Thoracic aorta (tissue), 2 donors: Measurements from ENCODE around the gene PTTG1IP2. TPM values are rescaled to one million over a fixed set of nuclear protein-coding genes. Genes with fewer than 3 reads are reported as not detected.

Experiments
- ATAC-seq: fragments of 150-250 bp; one replicate; pipeline ENCODE4 v1.8.0; 2017; ENCODE audit warnings: low read depth; ENCODE audit not compliant: insufficient number of reproducible peaks, low FRiP score
- DNase-seq: peaks from one replicate; pipeline ENCODE4 v3.0.0-alpha.2; 2020; ENCODE audit warnings: low spot score
- H3K27ac ChIP-seq, 2 donors: fragments of 200-600 bp; sonication (generic); 1 replicate in 1 of 2; 2 replicates in 1 of 2; pipeline ENCODE4 v1.5.1; 2016; ENCODE audit warnings: mild to moderate bottlenecking in 2 of 2, moderate library complexity in 2 of 2
- H3K27me3 ChIP-seq: fragments of 200-600 bp; sonication (generic); replicated peaks from 2 replicates; pipeline ENCODE4 v1.6.0; 2016; ENCODE audit warnings: mild to moderate bottlenecking; ENCODE audit not compliant: insufficient read depth
- H3K36me3 ChIP-seq: fragments of 200-600 bp; sonication (generic); one replicate; pipeline ENCODE4 v1.5.1; 2016
- H3K4me1 ChIP-seq, 2 donors: fragments of 200-600 bp; sonication (generic); 1 replicate in 1 of 2; 2 replicates in 1 of 2; pipeline versions ENCODE4 v1.5.1 to v1.6.0; 2016; ENCODE audit warnings: low read depth in 2 of 2, mild to moderate bottlenecking in 1 of 2; ENCODE audit not compliant: control insufficient read depth in 1 of 2
- H3K4me3 ChIP-seq: fragments of 200-600 bp; sonication (generic); 2 replicates; pipeline ENCODE4 v1.5.1; 2016; ENCODE audit warnings: mild to moderate bottlenecking
- H3K9me3 ChIP-seq: fragments of 200-600 bp; sonication (generic); 2 replicates; pipeline ENCODE4 v1.5.1; 2016
- total RNA-seq, 2 donors: library from RNA; depleted of rRNA; stranded (reverse); fragments of >200 nt; gene quantifications; one replicate each; pipeline versions ENCODE4 v1.1.0 to v1.2.3, GENCODE V29; 2016
- TF ChIP-seq, protein P1 (sequence below): fragments of 200-600 bp; sonication (generic); IDR thresholded peaks from one replicate; pipeline ENCODE4 v1.5.1; 2019; ENCODE audit warnings: antibody characterized with exemption

Gene PTTG1IP2
- total RNA-seq, 2 donors from 2014 or later = not detected

DNA sequence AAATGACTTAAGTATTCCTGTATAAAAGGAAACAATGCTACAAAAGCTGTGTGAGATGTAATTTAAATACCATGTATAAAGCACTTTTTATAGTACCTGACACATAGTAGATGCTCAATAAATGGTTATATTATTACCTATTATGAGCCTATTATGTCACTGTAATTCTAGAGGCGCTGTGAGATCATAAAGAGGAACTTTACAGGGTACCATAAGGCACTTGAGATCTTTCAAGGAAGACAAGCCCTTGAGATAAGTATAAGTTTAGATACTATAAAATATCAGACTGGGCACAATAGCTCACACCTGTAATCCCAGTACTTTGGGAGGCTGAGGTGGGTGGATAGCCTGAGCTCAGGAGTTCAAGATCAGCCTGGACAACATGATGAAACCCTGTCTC is 38.3 kb downstream of the PTTG1IP2 start:
- no peak overlapping the region for H3K27ac ChIP-seq
- no peak for ATAC-seq
- no peaks in the 10 kb centered on the region for H3K9me3 ChIP-seq
- TF ChIP-seq, protein P1, sequence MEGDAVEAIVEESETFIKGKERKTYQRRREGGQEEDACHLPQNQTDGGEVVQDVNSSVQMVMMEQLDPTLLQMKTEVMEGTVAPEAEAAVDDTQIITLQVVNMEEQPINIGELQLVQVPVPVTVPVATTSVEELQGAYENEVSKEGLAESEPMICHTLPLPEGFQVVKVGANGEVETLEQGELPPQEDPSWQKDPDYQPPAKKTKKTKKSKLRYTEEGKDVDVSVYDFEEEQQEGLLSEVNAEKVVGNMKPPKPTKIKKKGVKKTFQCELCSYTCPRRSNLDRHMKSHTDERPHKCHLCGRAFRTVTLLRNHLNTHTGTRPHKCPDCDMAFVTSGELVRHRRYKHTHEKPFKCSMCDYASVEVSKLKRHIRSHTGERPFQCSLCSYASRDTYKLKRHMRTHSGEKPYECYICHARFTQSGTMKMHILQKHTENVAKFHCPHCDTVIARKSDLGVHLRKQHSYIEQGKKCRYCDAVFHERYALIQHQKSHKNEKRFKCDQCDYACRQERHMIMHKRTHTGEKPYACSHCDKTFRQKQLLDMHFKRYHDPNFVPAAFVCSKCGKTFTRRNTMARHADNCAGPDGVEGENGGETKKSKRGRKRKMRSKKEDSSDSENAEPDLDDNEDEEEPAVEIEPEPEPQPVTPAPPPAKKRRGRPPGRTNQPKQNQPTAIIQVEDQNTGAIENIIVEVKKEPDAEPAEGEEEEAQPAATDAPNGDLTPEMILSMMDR = no peak
- no peaks in the 10 kb centered on the region for H3K36me3 ChIP-seq
- no peak overlapping the region for H3K4me3 ChIP-seq
- H3K4me1 ChIP-seq = no peaks in the 10 kb centered on the region
- no peaks in the 10 kb centered on the region for H3K27me3 ChIP-seq
- DNase-seq = no peak

DNA sequence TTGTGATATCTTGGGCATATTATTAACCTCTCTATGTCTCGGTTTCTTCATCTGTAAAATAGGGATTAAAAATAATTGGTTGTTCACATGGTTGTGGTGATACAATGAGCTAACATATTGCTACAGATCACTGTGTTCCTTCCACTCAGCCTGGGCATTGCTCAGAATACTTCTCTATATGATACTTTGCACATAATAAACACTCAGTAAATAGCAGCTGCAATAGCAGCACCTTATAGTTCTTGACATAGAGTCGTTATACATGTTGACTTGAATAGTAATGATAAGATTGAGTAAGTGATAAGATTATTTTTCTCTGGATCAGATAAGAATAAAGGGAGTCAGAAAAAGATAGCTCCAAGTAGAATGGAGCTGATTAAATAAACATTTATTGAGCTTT is 42.3 kb downstream of the PTTG1IP2 start:
- no peak for DNase-seq
- TF ChIP-seq, protein P1 = no peak
- no peaks in the 10 kb centered on the region for H3K36me3 ChIP-seq
- H3K4me3 ChIP-seq = no peak overlapping the region
- no peaks in the 10 kb centered on the region for H3K27me3 ChIP-seq
- H3K9me3 ChIP-seq = no peaks in the 10 kb centered on the region
- H3K27ac ChIP-seq = no peak overlapping the region
- H3K4me1 ChIP-seq = no peaks in the 10 kb centered on the region
- no peak for ATAC-seq

DNA sequence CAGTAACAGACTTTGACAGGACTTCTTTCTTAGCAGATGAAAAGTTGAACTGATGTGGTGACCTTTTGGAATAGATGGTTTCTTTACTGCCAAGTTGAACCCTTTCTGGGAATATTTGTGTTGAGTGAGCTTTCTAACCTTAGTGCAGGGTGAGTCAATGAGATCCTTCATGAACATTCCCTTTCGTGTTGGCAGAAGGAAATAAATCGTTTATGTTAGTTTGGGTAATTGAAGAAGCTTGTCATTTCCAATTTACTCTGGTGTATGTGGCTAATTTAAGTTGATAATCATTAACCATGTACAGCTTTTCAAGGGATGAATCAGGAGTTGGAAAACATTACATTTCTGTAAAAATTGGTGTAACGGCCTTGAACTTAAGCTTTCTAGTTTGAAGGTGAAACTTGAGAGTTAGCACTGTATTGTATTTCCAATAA is 43.4 kb downstream of the PTTG1IP2 start:
- Histone ChIP-seq H3K27ac (no peak overlapping the region), H3K27me3 (no peaks in the 10 kb centered on the region), H3K4me3 (no peak overlapping the region), H3K4me1 (no peaks in the 10 kb centered on the region), H3K9me3 (no peaks in the 10 kb centered on the region), H3K36me3 (no peaks in the 10 kb centered on the region)
- no peak for ATAC-seq
- DNase-seq = no peak
- TF ChIP-seq, protein P1 = no peak

DNA sequence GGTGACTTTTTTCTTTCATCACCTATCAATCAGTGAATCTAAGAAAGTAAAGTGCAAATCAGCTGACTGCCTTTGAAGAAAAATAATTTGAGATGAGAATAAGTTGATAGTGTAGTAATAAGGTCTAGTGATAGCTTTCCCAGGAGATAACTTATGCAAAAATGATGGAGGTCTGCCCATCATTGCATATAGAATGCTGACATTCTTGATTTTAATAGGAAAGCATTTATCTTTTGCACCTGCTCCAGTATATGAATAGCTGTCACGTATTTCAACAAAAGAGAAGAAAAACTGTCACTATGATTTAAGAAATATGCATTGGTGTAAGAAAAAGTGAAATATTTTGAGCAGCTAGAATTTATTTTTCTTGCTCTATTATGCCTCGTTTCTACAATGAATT is 46.8 kb downstream of the PTTG1IP2 start:
- Histone ChIP-seq H3K27ac (no peak overlapping the region), H3K36me3 (no peaks in the 10 kb centered on the region), H3K9me3 (no peaks in the 10 kb centered on the region), H3K27me3 (no peaks in the 10 kb centered on the region), H3K4me3 (no peak overlapping the region), H3K4me1 (no peaks in the 10 kb centered on the region)
- no peak for DNase-seq
- TF ChIP-seq, protein P1 = no peak
- ATAC-seq = no peak

DNA sequence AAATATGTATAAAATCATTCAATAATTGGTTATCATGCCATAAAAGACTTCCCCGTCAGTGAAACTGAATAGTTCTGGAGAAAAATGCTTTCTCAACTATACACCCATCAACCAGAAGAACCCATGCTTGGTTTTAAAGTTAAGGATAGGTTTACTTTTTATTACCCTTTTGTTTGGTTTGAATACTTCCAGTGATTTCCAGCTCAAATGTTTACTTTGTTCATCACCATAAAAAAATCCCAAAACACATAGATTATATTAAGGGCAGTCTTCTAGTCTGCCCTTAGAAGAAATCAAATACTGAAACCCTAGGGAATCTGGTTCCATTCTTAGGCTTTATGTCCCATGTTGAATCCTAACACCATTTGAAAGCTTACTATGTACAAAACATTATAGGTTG is 49.2 kb downstream of the PTTG1IP2 start:
- Histone ChIP-seq H3K4me1 (no peaks in the 10 kb centered on the region), H3K27ac (no peak overlapping the region), H3K4me3 (no peak overlapping the region), H3K9me3 (no peaks in the 10 kb centered on the region), H3K36me3 (no peaks in the 10 kb centered on the region), H3K27me3 (no peaks in the 10 kb centered on the region)
- ATAC-seq (no peak), DNase-seq (no peak)
- TF ChIP-seq, protein P1 = no peak
